ENCODE results near the gene CCS. TPM values are rescaled to one million over a fixed set of nuclear protein-coding genes. Genes with fewer than 3 reads are reported as not detected.

Gene CCS
- total and polyA plus RNA-seq, 9 of the 15 experiments (the other 6 are each of a cell fraction or from before 2014, with no cell fraction given): 1.1 to 46.6 (median 26.8) TPM

- TF ChIP-seq ZNF41 (CRISPR knock-in tag; conservative IDR thresholded peaks at IDR 0.05) (no peak), SMARCB1 (IDR thresholded peaks at IDR 0.05; ENCODE audit: insufficient read length, low read depth) (no peak), HBP1 (CRISPR knock-in tag; IDR thresholded peaks at IDR 0.05) (no peak), ELF4 (CRISPR knock-in tag; IDR thresholded peaks at IDR 0.05) (no peak), FUS (optimal IDR thresholded peaks at IDR 0.05; ENCODE audit: low read depth, low read length) (no peak), MXD1 (CRISPR knock-in tag; IDR thresholded peaks at IDR 0.05; ENCODE audit: borderline replicate concordance, poor library complexity, severe bottlenecking) (no peak), BMI1 (IDR thresholded peaks at IDR 0.05; ENCODE audit: low read length) (peak; percentile 58; the same call in 1 of the 2 replicates), POLR3A (IDR thresholded peaks at IDR 0.05; ENCODE audit: borderline replicate concordance, extremely low read depth, insufficient read depth, insufficient read length) (no peak), RUNX1 (IDR thresholded peaks at IDR 0.05; ENCODE audit: low read depth) (no peak), HNRNPUL1 (IDR thresholded peaks at IDR 0.05; ENCODE audit: low read length) (no peak), ZC3H4 (CRISPR knock-in tag; IDR thresholded peaks at IDR 0.05; ENCODE audit: borderline replicate concordance) (no peak), KDM5B (IDR thresholded peaks at IDR 0.05; ENCODE audit: insufficient replicate concordance, low read depth, low read length) (peak; percentile 98), HEY1 (CRISPR knock-in tag; IDR thresholded peaks at IDR 0.05; ENCODE audit: borderline replicate concordance) (no peak), VEZF1 (CRISPR knock-in tag; IDR thresholded peaks at IDR 0.05) (no peak), ZNF217 (CRISPR knock-in tag; IDR thresholded peaks at IDR 0.05) (no peak), HMBOX1 (IDR thresholded peaks at IDR 0.05) (no peak), ZNF668 (CRISPR knock-in tag; IDR thresholded peaks at IDR 0.05) (no peak), EGR1 (conservative IDR thresholded peaks at IDR 0.05) (no peak), PHF20 (IDR thresholded peaks at IDR 0.05; ENCODE audit: partially characterized antibody) (no peak), SETDB1 (IDR thresholded peaks at IDR 0.05; ENCODE audit: low read length) (no peak), NRF1 (conservative IDR thresholded peaks at IDR 0.05 in 1 of 2, IDR thresholded peaks at IDR 0.05 in 1 of 2) (peak; percentile 98), SMAD4 (CRISPR knock-in tag; conservative IDR thresholded peaks at IDR 0.05) (peak; percentile 49), NCOA4 (IDR thresholded peaks at IDR 0.05; ENCODE audit: partially characterized antibody) (no peak), TAF7 (tag; IDR thresholded peaks at IDR 0.05) (no peak), ZNF174 (CRISPR knock-in tag; IDR thresholded peaks at IDR 0.05) (no peak), FOXP1 (CRISPR knock-in tag; IDR thresholded peaks at IDR 0.05) (0 out of 2 replicates have a peak, but pooled peaks have one; percentile 47)
Measured at GRCh38 chr11:66592457-66593302, at the start of gene CCS, which contains the start of gene CCDC87 (continued).
